ENCODE data around the gene CREB3L4. TPM values are rescaled to one million over a fixed set of nuclear protein-coding genes. Genes with fewer than 3 reads are reported as not detected.
A peak's percentile ranks its signal among the peaks of the same experiment; 100 is the strongest.

CREB3L4 gene
- total and polyA plus RNA-seq, 2 of the 13 experiments (the other 11 are each of a cell fraction or from before 2014, with no cell fraction given), result 9.9 to 18.7 TPM

GRCh38 chr1:153967107-153967999, at the start of gene CREB3L4 (continued):
- TF ChIP-seq SP2 (CRISPR knock-in tag; IDR thresholded peaks at IDR 0.05) (peak; percentile 94), TEAD3 (CRISPR knock-in tag; optimal IDR thresholded peaks at IDR 0.05; ENCODE audit: borderline replicate concordance) (no peak), BATF2 (CRISPR knock-in tag; IDR thresholded peaks at IDR 0.05) (no peak; the same call in 1 of the 2 replicates), CHD2 (IDR thresholded peaks at IDR 0.05; ENCODE audit: low read depth, low read length) (no peak; the same call in none of the 2 replicates), ZNF17 (CRISPR knock-in tag; IDR thresholded peaks at IDR 0.05) (no peak), FOXJ3 (CRISPR knock-in tag; IDR thresholded peaks at IDR 0.05; ENCODE audit: borderline replicate concordance) (no peak; the same call in 1 of the 2 replicates), MLLT10 (CRISPR knock-in tag; IDR thresholded peaks at IDR 0.05) (no peak), ZFP91 (CRISPR knock-in tag; IDR thresholded peaks at IDR 0.05; ENCODE audit: borderline replicate concordance) (peak; percentile 90), ZNF704 (CRISPR knock-in tag; IDR thresholded peaks at IDR 0.05; ENCODE audit: borderline replicate concordance) (no peak), RXRB (CRISPR knock-in tag; IDR thresholded peaks at IDR 0.05; ENCODE audit: borderline replicate concordance) (peak; percentile 61), BCLAF1 (IDR thresholded peaks at IDR 0.05) (no peak), PRDM15 (CRISPR knock-in tag; IDR thresholded peaks at IDR 0.05) (no peak), ZNF543 (CRISPR knock-in tag; IDR thresholded peaks at IDR 0.05) (peak; percentile 82; the same call in 1 of the 2 replicates), NFKBIZ (CRISPR knock-in tag; IDR thresholded peaks at IDR 0.05) (peak; percentile 13; the same call in 1 of the 2 replicates), AGO2 (optimal IDR thresholded peaks at IDR 0.05; ENCODE audit: low read depth, low read length) (peak; percentile 42), MBNL3 (CRISPR knock-in tag; conservative IDR thresholded peaks at IDR 0.05) (no peak), KLF6 (CRISPR knock-in tag; IDR thresholded peaks at IDR 0.05) (peak; percentile 86), CREBL2 (CRISPR knock-in tag; IDR thresholded peaks at IDR 0.05; ENCODE audit: borderline replicate concordance) (peak; percentile 28; the same call in 1 of the 2 replicates)

Data from HepG2 (cell line).